Body of pancreas (tissue), 4 donors: Measurements from ENCODE around the gene BEST3. TPM values are rescaled to one million over a fixed set of nuclear protein-coding genes. Genes with fewer than 3 reads are reported as not detected.

Experiments
- ATAC-seq: fragments of 150-250 bp; one replicate; pipeline ENCODE4 v1.9.1; 2016
- DNase-seq, 4 donors: peaks; one replicate each; pipeline ENCODE4 v3.0.0-alpha.2; 2019
- H3K27ac ChIP-seq, 4 donors: fragments of 200-600 bp; sonication (generic); 1 replicate in 3 of 4; 2 replicates in 1 of 4; pipeline versions ENCODE4 v1.5.1 to v1.6.1; 2016 to 2019; ENCODE audit warnings: mild to moderate bottlenecking in 1 of 4, mixed read lengths in 1 of 4, moderate library complexity in 1 of 4
- H3K27me3 ChIP-seq, 2 donors: fragments of 200-600 bp; sonication (generic); one replicate each; pipeline ENCODE4 v1.6.0; 2016; ENCODE audit warnings: mild to moderate bottlenecking in 1 of 2
- H3K36me3 ChIP-seq, 2 donors: fragments of 200-600 bp; sonication (generic); replicated peaks in 1 of 2; 2 replicates each; pipeline ENCODE4 v1.5.1; 2016; ENCODE audit warnings: low read depth in 2 of 2; ENCODE audit not compliant: insufficient read depth in 1 of 2
- H3K4me1 ChIP-seq: fragments of 200-600 bp; sonication (generic); one replicate; pipeline ENCODE4 v1.6.0; 2016
- H3K4me3 ChIP-seq, 2 donors: fragments of 200-600 bp; sonication (generic); 1 replicate in 1 of 2; 2 replicates in 1 of 2; pipeline ENCODE4 v1.5.1; 2016 to 2019
- H3K9me3 ChIP-seq, 3 donors: fragments of 200-600 bp; sonication (generic); 1 replicate in 2 of 3; 2 replicates in 1 of 3; pipeline ENCODE4 v1.5.1; 2016
- CTCF ChIP-seq, 7 experiments: fragments of 450-650 bp in 4 of 7; fragments of 200-600 bp in 3 of 7; sonication (generic) in 3 of 7; IDR thresholded peaks; one replicate each; pipeline ENCODE4 v1.5.1; 2016 to 2019; ENCODE audit warnings: antibody characterized with exemption in 7 of 7
- POLR2A ChIP-seq, 3 donors: fragments of 450-650 bp; IDR thresholded peaks; one replicate each; pipeline ENCODE4 v1.6.1; 2016; ENCODE audit warnings: antibody characterized with exemption in 3 of 3, mild to moderate bottlenecking in 2 of 3
- WGBS, 2 donors: methylation state at CpG; one replicate each; pipeline ENCODE4 v1.1.5; 2017; 5-methylcytosine and 5-hydroxymethylcytosine counted together
- intact Hi-C: fragments of 100-400 bp; cut with DNase I; formaldehyde crosslinking; loops from one replicate; pipeline ENCODE4 v1.15.1; 2023
- total RNA-seq, 2 donors: library from RNA; depleted of rRNA; stranded (reverse); fragments of >200 nt; gene quantifications; one replicate each; pipeline ENCODE4 v1.1.0, GENCODE V29; 2016

The BEST3 gene
- total RNA-seq, 2 donors from 2014 or later: 1.3 TPM; not detected in 1

GRCh38 chr12:69704357-69704756 lies 5.3 kb upstream of the BEST3 start:
- no peaks in the 10 kb centered on the region for H3K36me3 ChIP-seq
- H3K27ac ChIP-seq: no peak overlapping the region
- WGBS, 2 donors: 0% methylated on average over 1 of the region's 1 CpG
- H3K9me3 ChIP-seq: no peaks in the 10 kb centered on the region
- intact Hi-C loops: no loop called here
- no peak overlapping the region for H3K4me3 ChIP-seq
- H3K27me3 ChIP-seq: no peaks in the 10 kb centered on the region
- TF ChIP-seq CTCF (IDR thresholded peaks at IDR 0.05) (no peak), POLR2A (IDR thresholded peaks at IDR 0.05) (no peak)
- no peaks in the 10 kb centered on the region for H3K4me1 ChIP-seq
- DNase-seq (no peak), ATAC-seq (no peak)

GRCh38 chr12:69703146-69703642 lies 4.1 kb upstream of the BEST3 start:
- intact Hi-C loops: no loop called here
- WGBS, 2 donors: 77 to 81% methylated on average over 1 of the region's 1 CpG
- Histone ChIP-seq H3K9me3 (no peaks in the 10 kb centered on the region), H3K27me3 (no peaks in the 10 kb centered on the region), H3K36me3 (no peaks in the 10 kb centered on the region), H3K4me3 (no peak overlapping the region), H3K4me1 (no peaks in the 10 kb centered on the region), H3K27ac (no peak overlapping the region)
- DNase-seq (no peak), ATAC-seq (no peak)
- TF ChIP-seq POLR2A (IDR thresholded peaks at IDR 0.05): no peak
- TF ChIP-seq CTCF (IDR thresholded peaks at IDR 0.05): no peak

- 62 to 68% methylated on average over 3 of the region's 3 CpGs for WGBS, 2 donors
- intact Hi-C loops: no loop called here
- Histone ChIP-seq H3K4me1 (no peaks in the 10 kb centered on the region), H3K4me3 (no peak overlapping the region), H3K27ac (no peak overlapping the region), H3K9me3 (no peaks in the 10 kb centered on the region), H3K36me3 (no peaks in the 10 kb centered on the region), H3K27me3 (no peaks in the 10 kb centered on the region)
- TF ChIP-seq POLR2A (IDR thresholded peaks at IDR 0.05) (no peak), CTCF (IDR thresholded peaks at IDR 0.05) (no peak)
- DNase-seq (no peak), ATAC-seq (no peak)
Measured at GRCh38 chr12:69701826-69702225, 2.7 kb upstream of the BEST3 start.

GRCh38 chr12:69698054-69698453 lies 1.0 kb downstream of the BEST3 start:
- DNase-seq (no peak), ATAC-seq (no peak)
- Histone ChIP-seq H3K27ac (no peak overlapping the region), H3K9me3 (no peaks in the 10 kb centered on the region), H3K36me3 (no peaks in the 10 kb centered on the region), H3K4me3 (no peak overlapping the region), H3K4me1 (no peaks in the 10 kb centered on the region), H3K27me3 (no peaks in the 10 kb centered on the region)
- intact Hi-C loops: no loop called here
- 82 to 84% methylated on average over 2 of the region's 2 CpGs for whole genome bisulfite sequencing, 2 donors
- no peak for TF ChIP-seq CTCF (IDR thresholded peaks at IDR 0.05)
- no peak for TF ChIP-seq POLR2A (IDR thresholded peaks at IDR 0.05)

GRCh38 chr12:69694123-69694522 lies 5.0 kb downstream of the BEST3 start:
- TF ChIP-seq CTCF (IDR thresholded peaks at IDR 0.05) (no peak), POLR2A (IDR thresholded peaks at IDR 0.05) (no peak)
- no peak overlapping the region for H3K4me3 ChIP-seq
- H3K27me3 ChIP-seq: no peaks in the 10 kb centered on the region
- H3K4me1 ChIP-seq: no peaks in the 10 kb centered on the region
- intact Hi-C loops: no loop called here
- H3K36me3 ChIP-seq: no peaks in the 10 kb centered on the region
- no peaks in the 10 kb centered on the region for H3K9me3 ChIP-seq
- 58 to 66% methylated on average over 7 of the region's 7 CpGs for WGBS, 2 donors
- no peak overlapping the region for H3K27ac ChIP-seq
- DNase-seq: no peak
- no peak for ATAC-seq
